HS-5 (cell line): Measurements from ENCODE around the gene UCP3.

Experiments
- DNase-seq: peaks from one replicate; pipeline ENCODE4 v3.0.0-alpha.2; 2012; ENCODE audit warnings: low read depth

The UCP3 gene

DNA sequence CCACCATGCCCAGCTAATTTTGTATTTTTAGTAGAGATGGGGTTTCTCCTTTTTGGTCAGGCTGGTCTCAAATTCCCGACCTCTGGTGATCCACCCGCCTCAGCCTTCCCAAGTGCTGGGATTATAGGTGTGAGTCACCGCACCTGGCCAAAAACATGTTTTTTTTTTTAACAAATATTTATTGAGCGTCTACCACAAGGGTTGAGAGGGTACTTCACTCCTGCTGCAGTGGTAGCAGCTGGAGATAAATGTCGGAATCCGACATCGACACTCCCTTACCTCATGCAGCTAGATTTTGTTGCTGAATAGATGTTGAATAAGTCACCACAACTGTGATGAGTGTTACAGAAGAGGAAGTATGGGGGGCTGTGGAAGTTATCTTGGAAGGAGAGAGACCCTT is 57.1 kb downstream of the UCP3 start:
- no peak for DNase-seq

DNA sequence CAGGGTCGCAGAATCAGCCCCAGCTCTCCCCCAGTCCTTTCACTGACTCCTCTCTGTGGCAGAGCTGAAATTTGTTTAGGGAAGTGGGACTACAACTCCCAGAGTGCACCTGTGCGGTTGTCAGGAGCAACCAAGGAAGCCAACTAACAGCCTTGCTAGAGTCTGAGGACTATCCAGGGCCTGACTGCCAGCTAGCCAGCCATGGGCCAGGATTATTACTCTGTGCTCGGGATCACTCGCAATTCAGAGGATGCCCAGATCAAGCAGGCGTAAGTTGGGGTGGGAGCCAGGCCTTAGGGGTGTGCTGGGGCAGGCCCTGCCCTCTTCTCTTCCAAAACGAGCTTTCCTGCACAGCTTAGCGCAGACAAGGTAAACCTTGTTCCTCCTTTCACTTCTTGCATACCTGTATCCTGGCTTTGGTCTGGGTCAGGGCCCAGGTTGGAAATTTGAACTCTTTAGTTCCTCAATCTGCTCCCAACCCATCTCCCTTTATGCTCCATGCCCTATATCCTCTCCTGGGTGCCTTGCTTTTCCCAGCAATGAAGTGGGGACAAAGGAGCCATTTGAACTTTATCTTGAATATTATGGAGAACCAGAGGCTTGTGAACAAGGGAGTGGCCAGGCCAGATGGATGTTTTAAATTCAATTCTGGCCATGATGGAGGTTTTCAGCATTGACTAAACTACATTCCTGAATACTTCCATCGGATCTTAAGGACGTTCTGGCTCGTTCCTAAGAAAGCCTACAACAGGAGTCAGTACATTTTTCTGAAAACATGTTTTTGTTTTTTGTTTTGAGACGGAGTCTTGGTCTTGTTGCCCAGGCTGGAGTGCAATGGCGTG is 57.8 kb downstream of the UCP3 start, which contains the start of gene DNAJB13:
DNAJB13 (plus strand) TSS at position 158 of the 842 bp plus-strand sequence; CDS start at position 202, 44 bp downstream.
- no peak for DNase-seq
